ENCODE results near the gene FAM168A. TPM values are rescaled to one million over a fixed set of nuclear protein-coding genes. Genes with fewer than 3 reads are reported as not detected.

FAM168A gene, protein sequence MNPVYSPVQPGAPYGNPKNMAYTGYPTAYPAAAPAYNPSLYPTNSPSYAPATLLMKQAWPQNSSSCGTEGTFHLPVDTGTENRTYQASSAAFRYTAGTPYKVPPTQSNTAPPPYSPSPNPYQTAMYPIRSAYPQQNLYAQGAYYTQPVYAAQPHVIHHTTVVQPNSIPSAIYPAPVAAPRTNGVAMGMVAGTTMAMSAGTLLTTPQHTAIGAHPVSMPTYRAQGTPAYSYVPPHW
- 10 to 100 TPM in 1 of 2 donors, 1 to 10 TPM in 1; 8.9 to 14.0 TPM for total RNA-seq

DNA sequence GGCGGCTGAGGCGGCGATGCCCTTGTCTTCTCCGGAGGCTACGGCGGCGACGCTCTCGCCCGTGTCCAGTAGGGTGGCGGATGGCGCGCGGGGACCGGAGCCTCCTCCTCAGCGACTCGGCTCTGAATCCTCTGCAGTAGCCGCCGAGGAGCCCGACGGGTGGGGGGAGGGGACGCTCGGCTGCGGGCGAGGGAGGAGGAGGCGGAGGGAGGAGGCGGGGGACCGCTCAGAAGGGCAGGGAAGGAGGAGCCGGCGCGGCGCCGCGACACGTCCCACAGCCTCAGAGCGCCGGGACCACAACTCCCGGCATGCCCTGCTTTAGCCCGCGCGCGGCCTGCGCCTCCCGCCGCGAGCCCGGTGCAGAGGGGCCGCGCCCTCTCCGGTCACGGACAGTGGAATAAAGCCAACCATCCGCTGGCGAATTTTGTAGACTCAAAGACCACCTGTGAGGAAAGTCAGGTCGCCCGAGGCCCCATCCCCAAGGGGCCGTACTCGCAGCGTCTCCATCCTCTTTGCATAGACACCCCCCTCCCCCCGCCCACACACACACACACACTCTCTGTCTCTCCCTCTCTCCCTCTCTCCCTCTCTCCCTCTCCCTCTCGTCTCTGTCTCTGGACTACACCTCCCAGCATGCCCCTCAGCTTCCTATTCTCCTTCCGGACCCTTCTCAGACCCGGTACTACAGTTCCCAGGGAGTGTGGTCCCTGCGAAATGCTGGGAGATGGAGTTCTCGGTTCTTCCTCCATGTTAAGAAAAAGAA, at the start of gene FAM168A:
Gene FAM168A (minus strand): TSS at position 157 of the 763 bp plus-strand sequence. CDS start 129,638 bp downstream, outside the sequence.
- intact Hi-C loops (cut with DNase I), result no loop called here
- TF ChIP-seq, protein P1, sequence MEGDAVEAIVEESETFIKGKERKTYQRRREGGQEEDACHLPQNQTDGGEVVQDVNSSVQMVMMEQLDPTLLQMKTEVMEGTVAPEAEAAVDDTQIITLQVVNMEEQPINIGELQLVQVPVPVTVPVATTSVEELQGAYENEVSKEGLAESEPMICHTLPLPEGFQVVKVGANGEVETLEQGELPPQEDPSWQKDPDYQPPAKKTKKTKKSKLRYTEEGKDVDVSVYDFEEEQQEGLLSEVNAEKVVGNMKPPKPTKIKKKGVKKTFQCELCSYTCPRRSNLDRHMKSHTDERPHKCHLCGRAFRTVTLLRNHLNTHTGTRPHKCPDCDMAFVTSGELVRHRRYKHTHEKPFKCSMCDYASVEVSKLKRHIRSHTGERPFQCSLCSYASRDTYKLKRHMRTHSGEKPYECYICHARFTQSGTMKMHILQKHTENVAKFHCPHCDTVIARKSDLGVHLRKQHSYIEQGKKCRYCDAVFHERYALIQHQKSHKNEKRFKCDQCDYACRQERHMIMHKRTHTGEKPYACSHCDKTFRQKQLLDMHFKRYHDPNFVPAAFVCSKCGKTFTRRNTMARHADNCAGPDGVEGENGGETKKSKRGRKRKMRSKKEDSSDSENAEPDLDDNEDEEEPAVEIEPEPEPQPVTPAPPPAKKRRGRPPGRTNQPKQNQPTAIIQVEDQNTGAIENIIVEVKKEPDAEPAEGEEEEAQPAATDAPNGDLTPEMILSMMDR (IDR thresholded peaks at IDR 0.05), result peak in 5 of 7 experiments; percentile 20 to 49 (median 45)
- peak; percentile 21 to 73 (median 72) for TF ChIP-seq POLR2A (IDR thresholded peaks at IDR 0.05)
- no peaks in the 10 kb centered on the region for H3K27me3 ChIP-seq
- 0% methylated on average over 13 to 47 of the region's 64 CpGs for WGBS, 2 donors
- peak within 1 kb of the TSS; percentile 85 to 95 for H3K4me3 ChIP-seq
- DNase-seq (peak; percentile 96 to 98 (median 96)), ATAC-seq (peak; percentile 96)
- H3K27ac ChIP-seq, result peak within 1 kb of the TSS; percentile 70 to 85 (median 78)
- no peaks in the 10 kb centered on the region for H3K36me3 ChIP-seq (replicated peaks in 1 of 2; ENCODE audit: insufficient read depth in 1 of 2, low read depth in 2 of 2)
- no peaks in the 10 kb centered on the region for H3K9me3 ChIP-seq
- peaks cover 16% of the 10 kb centered on the region for H3K4me1 ChIP-seq

DNA sequence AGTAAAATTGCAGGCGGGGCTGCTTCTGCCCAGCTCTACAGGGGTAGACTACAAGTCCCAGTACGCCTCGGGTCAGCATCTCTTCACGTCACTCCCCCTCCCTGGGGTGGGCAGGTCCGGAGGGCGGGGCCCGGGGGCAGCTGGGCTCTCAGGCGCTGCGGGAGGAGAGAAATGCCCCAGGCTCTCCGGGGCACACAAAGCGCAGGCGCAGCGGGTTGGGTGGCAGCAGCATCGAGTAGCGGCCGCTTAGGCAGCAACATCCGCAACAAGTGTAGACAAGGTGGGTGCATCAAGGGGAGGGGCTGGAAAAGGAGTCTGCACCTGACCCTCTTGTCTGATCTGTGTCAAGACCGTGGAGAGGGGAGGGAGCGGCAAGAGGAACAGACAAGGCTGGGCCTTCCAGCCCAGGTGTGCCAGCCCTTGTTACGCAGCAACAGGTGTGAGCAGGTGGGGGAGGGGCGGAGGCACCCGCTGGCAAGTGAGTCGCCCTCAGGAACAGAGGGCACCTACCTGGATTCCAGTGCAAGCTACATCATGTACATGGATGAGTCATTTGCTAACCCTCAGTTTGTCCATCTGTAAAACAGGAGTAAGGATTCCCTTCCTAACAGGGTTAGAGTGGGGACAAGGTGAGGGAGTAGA, 49.7 kb upstream of the FAM168A start:
- ATAC-seq (peak; percentile 96), DNase-seq (peak; percentile 92 to 95 (median 94))
- H3K27ac ChIP-seq, result peak overlapping the region; percentile 4 to 62 (median 55)
- 3 to 8% methylated on average over 21 to 23 of the region's 23 CpGs for WGBS, 2 donors
- no peak overlapping the region for H3K4me3 ChIP-seq
- no peaks in the 10 kb centered on the region for H3K36me3 ChIP-seq (replicated peaks in 1 of 2; ENCODE audit: insufficient read depth in 1 of 2, low read depth in 2 of 2)
- TF ChIP-seq POLR2A (IDR thresholded peaks at IDR 0.05), result peak; percentile 16 to 61 (median 55)
- TF ChIP-seq, protein P1 (IDR thresholded peaks at IDR 0.05), result peak in 1 of 7 experiments; percentile 3
- H3K4me1 ChIP-seq, result peaks cover 18% of the 10 kb centered on the region
- intact Hi-C loops (cut with DNase I), result no loop called here
- H3K27me3 ChIP-seq, result no peaks in the 10 kb centered on the region
- H3K9me3 ChIP-seq, result no peaks in the 10 kb centered on the region

DNA sequence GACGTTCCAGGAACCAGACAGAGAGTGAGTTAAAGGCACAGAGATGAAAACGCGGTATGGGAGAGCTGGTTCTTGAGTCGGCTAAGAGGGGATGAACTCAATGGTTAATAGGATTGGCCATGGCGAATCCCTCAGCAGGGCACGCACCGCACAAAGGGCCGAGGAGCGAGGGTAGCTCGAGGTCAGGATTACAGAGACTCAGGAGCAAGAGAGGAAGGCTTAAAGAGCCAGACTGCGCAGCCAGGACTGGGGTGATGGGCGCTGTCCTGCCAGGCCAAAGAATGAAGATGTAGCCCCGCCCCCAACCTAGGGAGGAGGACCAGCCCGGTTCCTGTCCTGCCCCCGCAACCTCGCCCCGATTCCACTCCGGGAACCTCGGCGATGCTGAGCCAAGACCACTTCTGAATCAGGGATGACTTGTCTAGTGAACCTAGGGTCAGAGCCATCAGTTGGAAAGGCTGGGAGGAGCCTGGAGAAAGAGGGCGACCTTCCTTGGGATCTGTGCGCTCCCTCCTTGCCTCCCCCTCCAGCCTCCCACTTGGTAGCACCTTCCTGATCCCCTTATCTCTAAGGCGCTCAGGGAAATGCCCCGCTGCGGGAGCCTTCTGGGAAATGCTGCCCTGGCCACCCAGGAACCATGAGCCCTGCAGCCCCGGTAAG, 48.2 kb upstream of the FAM168A start, which contains the start of gene PLEKHB1:
Gene PLEKHB1 (plus strand): TSS at position 610 of the 660 bp plus-strand sequence. CDS start 28 bp downstream, at position 638.
- Histone ChIP-seq H3K9me3 (no peaks in the 10 kb centered on the region), H3K4me1 (peaks cover 7% of the 10 kb centered on the region), H3K27ac (peak within 1 kb of the TSS in 1 of 4 donors; percentile 62), H3K36me3 (replicated peaks in 1 of 2; ENCODE audit: insufficient read depth in 1 of 2, low read depth in 2 of 2) (no peaks in the 10 kb centered on the region), H3K4me3 (no peak within 1 kb of the TSS), H3K27me3 (no peaks in the 10 kb centered on the region)
- ATAC-seq (no peak), DNase-seq (no peak)
- WGBS, 2 donors, result 61 to 63% methylated on average over 17 to 24 of the region's 26 CpGs
- intact Hi-C loops (cut with DNase I), result no loop called here
- no peak for TF ChIP-seq POLR2A (IDR thresholded peaks at IDR 0.05)
- TF ChIP-seq, protein P1 (IDR thresholded peaks at IDR 0.05), result no peak

DNA sequence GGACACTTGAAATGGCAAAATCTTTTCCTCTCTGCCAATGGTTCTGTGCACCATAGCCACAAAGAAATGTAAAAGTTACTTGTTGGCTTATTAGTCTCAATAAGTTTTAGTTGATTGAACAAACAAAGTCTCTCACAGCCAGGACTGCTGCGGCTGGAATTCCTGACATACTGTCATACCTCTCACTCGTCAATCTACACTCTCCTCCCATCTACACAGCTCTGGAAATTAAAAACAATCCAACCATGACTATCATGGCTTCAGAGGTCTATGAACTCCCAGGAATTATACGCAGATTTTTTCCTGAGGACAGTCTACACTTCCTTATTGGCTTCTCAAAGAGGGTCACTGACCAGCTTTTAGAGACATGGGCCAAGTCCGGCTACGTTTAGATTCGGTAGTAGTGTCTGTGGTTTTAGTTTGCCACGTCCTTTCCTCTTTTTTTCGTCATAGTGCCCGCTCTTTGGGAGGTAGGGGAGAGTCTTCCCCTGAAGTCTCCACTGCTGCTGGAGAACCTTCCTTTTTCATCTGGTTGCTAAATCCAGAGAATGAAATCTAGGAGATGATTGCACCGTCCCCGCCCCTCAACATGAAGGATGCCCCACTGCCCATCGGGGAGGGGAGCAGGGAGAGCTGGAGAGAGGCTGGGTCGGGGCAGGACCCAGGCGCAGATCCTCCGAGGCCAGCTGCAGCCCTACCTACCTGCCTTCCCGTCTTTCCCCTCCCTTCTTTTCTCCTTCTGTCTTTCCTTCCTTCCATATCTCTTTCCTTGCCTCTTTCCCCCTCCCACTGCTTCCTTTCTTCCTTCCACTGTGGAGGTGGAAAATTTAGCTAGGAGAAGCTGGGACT, 47.4 kb upstream of the FAM168A start:
- no peak for TF ChIP-seq POLR2A (IDR thresholded peaks at IDR 0.05)
- TF ChIP-seq, protein P1 (IDR thresholded peaks at IDR 0.05), result no peak
- H3K27ac ChIP-seq, result no peak overlapping the region
- intact Hi-C loops (cut with DNase I), result no loop called here

More for the DNA sequence above, 47.4 kb upstream of the FAM168A start:
- Histone ChIP-seq H3K4me3 (no peak overlapping the region), H3K36me3 (replicated peaks in 1 of 2; ENCODE audit: insufficient read depth in 1 of 2, low read depth in 2 of 2) (no peaks in the 10 kb centered on the region), H3K27me3 (no peaks in the 10 kb centered on the region), H3K4me1 (peaks cover 7% of the 10 kb centered on the region), H3K9me3 (no peaks in the 10 kb centered on the region)
- 55 to 56% methylated on average over 16 of the region's 16 CpGs for WGBS, 2 donors
- no peak for DNase-seq
- no peak for ATAC-seq
